OCI-LY1 (cell line): ENCODE data around the gene NFIB.

ENCODE experiments used
- CTCF ChIP-seq: fragments of 200-600 bp; sonication (generic), shearing (Covaris generic); IDR thresholded peaks from 2 replicates; pipeline ENCODE4 v1.5.1; 2017; ENCODE audit warnings: mild to moderate bottlenecking, antibody characterized with exemption, low read length, moderate library complexity, mixed read lengths
- EZH2 ChIP-seq: fragments of 200-600 bp; sonication (generic), shearing (Covaris generic); IDR thresholded peaks from 2 replicates; pipeline ENCODE4 v1.8.0; 2017; ENCODE audit warnings: borderline replicate concordance, mixed run types, mild to moderate bottlenecking, antibody characterized with exemption, low read length, moderate library complexity, mixed read lengths

GRCh38 chr9:14097215-14097614, 216.7 kb downstream of the NFIB start:
- TF ChIP-seq CTCF (no peak), EZH2 (no peak)
